GM15510 (cell line): ENCODE measurements around the gene OPCML.

Source experiments
- POLR2A ChIP-seq: IDR thresholded peaks from 3 replicates; pipeline ENCODE4 v1.6.1; 2011; ENCODE audit warnings: borderline replicate concordance; ENCODE audit not compliant: insufficient read length; ENCODE audit errors: extremely low read depth

The OPCML gene

DNA sequence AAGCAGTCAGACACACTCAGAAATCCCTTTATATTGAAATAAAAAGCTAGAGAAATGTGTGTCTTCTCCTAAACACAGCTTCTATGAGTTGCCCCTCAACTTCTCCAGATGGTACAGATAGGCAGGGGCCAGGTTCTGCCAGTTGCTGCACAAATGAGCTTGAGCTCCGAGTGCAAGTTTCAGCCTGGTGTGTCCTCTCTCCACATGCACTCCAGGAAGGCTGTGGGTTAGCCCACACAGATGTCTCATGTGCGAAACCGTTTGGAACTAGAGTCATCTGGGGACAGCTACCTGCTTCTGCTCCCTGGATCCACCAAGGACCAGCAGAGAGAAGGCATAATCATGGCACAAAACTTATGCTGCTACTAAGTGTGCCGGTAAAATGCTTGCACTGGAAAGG lies 812.6 kb downstream of the OPCML start:
- no peak for TF ChIP-seq POLR2A

DNA sequence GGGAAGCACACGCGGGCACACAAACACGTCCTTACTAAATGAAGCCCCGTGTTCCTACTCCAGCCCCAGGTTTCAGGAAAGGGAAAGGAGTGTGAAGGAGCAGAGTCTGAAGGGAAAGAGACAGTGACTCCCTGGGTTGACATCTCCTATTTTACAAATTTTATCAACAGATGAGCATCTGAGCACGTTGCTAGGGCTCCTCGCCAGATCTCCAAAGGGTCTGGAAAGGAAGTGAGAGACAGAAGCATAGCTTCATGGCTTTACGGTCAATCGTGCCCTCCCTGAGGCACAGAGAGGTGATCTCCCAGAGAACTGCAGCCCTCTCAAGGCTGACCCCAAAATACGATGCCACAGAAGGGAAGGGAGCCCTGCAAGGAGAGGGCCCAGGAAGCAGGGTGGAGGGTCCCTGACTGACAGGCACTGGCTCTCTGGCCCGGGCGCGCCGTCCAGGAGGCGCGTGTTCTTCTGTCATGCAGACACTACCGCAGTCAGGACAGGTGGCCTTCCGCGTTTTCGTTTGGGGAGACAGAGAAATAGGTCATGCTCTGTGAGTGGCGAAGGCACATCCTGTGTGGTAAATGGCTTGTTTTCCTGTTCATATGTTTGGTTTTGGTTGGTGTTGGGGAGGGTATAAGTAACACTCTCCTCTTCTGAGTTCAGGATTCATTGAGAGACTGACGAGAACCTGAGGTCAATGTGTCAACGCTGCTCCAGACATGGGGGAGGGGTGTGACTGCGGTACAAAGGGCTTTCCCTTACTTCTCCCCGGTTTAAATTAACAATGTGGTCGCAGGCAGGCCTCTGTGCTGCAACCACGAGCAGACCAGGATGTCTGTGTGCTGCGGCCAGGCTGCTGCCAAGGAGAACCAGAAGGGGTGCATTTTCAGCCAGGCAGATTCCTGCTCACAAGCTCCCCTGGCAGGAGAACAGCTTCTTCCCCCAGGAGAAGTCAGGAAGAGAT lies 813.3 kb downstream of the OPCML start:
- TF ChIP-seq POLR2A = no peak

DNA sequence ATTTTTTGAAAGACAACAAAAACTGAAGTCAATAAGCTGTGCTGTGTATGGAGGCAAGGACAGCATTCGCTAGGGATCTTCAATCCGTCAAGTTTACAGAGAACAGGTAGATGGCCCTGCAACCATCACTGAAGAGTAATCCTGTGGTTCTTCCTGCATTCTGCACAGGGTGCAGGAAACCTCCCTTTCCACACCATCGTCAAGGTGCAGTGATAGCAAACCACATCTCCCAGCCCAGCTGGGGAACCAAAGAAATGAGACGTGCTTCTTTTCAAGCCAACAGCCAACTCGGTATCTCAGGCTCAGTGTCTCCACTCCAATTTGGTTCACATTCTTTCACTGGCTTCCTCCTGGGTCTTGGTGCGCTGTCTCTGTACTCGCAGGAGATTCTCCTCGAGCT lies 814.5 kb downstream of the OPCML start:
- no peak for TF ChIP-seq POLR2A

DNA sequence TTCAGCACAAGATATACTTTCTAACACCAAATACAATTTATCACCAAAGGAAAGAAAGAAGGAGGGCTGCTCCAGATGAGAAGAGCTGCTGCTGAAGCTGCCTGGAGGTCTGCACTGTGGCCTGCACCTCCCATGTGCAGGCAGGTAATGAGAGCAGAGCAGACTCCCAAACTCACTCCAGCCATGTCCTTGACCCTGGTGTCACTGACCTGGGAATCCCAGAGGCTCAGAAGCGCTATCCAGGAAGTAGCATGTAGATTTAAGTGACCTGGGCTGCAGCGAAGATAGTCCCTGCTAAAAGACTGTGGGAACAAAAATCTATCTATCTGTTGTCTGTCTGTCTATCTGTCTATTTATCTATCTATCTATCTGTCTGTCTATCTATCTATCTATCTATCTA lies 816.3 kb downstream of the OPCML start:
- TF ChIP-seq POLR2A = no peak

DNA sequence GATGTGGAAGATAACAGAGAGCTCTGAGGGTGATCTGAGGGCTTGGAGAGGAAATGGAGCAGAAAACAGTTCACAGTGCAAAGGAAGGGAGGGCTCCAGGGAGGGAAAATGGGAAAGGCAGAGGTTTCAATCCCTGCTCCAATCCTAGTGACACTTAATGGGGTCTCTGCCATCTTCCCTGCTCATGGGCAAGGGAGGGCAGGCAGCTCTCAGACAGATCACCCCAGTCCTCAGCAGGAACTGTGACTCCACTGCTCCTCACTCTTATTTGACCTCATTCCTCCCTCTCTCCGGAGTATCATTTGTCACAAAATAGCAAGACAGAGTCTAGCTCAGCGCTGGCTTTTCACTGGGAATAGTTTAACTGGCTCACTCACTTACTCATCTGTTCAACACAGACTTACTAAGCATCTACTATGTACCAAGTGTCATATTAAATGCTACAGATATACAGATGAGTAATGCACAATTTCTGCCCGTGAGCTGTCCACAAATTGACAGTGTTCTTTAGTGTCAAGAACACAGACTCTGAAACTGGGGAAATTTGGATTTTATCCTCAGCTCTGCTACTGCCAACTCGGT lies 817.4 kb downstream of the OPCML start:
- TF ChIP-seq POLR2A = no peak

DNA sequence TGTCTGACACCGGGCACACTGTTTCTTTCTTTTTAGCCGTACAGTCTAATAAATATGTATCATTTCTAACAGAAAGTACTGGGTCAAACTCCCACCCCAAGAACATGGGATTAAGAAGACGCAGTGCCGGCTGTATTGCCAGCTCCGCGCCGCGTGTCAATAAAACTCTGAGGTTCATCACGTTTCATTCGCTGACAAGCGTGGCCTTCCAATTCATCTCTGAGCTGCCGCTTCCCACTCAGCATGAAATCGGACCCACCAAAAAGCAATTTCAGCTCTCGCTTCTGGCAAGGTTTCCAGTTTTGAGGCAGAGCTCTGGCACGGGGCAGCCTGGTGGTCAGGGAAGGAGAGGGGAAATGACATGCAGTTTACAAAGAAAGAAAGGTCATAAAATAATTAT lies 819.8 kb downstream of the OPCML start:
- TF ChIP-seq POLR2A = no peak

DNA sequence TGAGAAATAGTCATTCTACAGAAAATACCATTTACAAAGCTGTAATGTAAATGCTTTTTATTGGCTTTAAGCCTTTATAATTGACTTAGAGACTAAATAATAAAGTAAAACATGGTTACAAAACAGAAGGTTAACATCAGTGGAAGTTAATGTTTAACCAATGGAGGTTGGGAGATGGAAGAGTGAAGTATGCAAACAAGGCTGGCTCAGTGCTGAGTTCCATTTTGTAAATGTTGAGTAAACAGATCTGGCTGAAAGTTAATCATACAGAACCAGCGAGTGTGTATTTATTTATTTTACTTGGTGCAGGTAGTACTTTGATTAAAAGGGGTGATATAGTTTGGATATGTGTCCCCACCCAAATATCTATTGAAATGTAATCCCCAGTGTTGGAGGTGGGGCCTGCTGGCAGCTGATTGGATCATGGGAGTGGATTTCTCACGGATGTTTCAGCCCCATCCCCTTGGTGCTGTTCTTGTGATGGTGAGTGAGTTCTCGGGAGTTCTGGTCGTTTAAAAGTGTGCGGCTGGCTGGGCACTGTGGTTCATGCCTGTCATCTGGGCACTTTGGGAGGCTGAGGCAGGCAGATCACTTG lies 827.4 kb downstream of the OPCML start:
- TF ChIP-seq POLR2A = no peak

DNA sequence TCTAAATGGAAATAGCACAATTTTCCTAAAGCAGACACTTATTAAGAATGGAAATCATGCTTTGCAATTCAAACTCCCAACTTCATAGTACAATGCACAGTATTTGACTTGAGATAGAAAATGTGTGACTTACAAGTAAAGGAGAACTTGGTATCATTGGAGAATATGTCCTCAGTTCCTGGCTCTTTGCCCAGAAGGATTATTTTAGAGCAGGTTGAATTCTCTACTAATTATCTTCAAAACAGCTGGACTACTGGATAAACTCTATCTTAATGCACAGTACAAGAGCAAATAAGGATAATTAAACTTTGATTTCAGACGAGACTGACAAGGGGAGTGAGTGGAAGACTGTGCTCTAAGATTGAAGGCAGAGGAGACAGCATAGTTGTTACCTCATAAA lies 839.4 kb downstream of the OPCML start:
- TF ChIP-seq POLR2A = no peak

DNA sequence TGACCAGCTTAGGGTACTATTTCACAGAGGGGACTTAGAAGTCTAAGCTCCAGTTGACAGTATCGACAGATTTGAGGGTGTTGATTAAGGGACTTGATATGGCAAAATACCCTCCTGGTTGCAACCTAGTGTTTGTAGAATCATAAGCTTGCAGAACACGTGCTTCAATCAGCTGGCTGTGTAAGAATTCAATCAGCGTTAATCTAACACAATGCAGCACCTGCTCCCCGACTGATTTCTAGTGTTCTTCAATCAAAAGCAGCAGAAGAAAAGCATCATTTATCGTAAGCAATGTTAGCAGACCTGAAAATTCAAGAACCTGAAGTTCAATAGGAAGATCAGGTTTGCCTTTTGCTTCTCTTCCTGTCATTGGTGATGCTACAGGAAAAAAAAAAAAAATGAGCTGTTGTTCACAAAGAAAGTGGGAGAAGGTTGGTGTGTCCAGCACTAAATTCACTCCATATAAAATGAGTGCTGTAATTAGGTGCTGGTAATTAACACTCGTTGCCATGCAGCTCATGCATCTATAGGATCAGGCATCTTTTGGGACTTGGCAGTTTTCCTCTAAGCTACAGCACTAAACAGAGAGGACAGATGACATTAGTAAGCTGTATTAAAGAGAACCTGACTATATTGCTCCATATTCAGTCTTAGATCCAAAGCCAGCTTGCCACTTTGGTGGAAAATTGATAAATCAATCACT lies 840.3 kb downstream of the OPCML start:
- TF ChIP-seq POLR2A = no peak

DNA sequence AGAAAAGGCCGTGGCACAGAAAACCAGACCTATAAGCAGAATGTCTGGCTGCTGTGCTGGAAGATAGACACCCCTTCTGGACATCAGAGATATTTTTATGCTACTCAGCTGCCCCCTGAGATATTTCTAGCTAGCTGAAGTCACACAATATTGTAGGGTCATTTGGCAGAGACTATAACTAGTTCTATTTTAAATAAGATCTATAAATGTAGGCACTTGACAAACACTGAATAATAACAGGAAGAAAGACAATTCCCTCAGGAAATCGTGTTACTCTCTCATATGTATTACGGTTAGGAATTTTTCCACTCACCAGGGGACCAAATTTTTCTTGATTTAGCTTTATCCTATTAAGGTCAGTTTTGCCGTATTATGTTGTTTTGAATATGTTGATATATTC lies 845.4 kb downstream of the OPCML start:
- no peak for TF ChIP-seq POLR2A

DNA sequence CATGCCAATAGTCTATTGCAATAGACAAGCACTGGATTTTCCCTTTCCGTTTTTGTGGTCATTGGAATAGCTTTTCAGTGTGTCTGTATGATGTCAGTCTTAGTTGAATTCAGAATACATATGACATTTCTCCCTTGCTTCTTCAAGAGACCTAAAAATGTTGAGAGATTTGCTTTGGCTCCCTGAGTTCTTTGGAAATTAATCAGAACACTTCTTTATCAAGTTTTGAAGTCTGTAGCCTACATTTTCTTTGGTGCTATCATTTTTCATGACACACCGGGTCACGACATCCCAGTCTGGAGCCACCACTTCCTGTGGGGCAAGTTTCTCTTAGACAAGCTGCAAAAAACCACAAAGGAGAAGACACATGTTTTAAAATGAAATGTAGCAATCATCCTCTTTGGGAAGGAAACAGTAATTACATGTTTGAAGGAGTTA lies 847.1 kb downstream of the OPCML start:
- TF ChIP-seq POLR2A = no peak

DNA sequence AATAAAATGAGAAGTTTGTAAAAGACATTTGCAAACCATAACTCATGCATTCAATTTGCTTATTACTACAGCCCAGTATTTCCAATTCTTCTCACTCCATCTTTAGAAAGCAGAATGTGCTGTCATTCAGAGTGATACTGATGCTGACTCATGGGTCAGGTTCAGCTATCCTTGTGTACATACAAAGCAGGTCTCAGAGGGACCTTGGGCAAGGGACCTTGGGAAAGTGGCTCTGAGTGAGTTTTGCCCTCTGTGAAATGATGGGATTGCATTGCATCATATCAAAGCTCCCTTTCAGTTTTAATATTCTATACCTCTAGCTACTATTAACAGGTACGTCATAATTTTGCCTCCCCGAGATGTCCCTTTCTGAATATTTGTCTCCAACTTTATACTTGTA lies 848.7 kb downstream of the OPCML start:
- TF ChIP-seq POLR2A = no peak

DNA sequence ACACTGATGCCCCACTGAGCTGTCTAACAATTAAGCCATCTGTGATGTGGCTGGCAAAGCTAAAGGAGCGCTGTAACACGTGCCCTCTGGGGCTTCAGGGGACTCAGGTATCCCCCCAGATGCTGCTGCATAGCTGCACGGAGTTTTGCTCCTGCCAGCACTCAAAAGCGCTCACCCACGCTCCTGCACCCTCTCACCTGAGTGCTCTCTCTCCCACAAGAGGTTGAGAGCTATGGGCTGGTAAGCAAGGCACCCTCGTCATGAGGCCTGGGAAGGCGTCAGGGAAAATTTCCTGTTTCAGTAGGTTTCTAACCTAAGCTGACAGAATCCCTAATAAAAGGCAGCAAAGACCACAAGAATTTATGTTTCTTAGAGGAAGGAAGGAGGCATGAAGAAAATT lies 850.3 kb downstream of the OPCML start:
- TF ChIP-seq POLR2A = no peak

DNA sequence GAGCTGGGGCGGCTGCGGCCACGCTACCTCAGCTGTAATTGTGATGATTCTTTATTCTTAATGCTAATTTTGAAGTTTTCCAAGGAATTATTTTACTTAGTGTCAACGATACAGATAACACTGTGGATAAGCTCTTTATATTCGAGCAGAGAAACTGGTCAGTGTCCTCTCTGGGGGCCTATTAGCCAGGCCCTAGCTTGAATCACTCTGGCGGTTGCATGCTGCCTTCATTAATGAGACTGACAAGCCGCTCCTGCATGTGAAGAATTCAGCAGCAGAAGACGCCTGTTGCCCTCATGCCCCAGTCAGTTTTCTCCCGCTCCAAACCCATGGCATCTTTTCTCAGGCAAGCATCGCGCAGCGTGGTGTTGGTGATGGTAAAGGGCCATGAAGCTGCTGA lies 851.7 kb downstream of the OPCML start:
- TF ChIP-seq POLR2A = no peak

DNA sequence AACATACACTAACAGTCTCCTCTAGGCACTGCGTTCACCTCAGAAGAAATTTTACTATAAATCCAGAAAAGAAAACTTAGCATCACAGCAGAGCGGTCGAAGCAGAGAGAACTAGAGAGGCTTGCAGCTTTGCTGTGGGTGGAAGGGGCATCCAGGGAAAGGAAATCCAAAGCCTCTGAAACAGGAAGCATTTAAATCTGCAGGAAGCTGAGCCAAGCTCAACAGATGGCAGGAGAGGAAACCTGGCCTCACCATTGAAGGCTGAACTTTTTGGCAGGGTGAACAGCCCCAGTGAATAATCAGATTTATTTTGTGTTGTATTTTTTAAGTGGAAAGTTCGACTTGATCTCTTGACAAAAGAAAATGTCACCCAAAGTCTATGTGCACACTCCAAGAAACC lies 858.1 kb downstream of the OPCML start:
- TF ChIP-seq POLR2A = no peak

DNA sequence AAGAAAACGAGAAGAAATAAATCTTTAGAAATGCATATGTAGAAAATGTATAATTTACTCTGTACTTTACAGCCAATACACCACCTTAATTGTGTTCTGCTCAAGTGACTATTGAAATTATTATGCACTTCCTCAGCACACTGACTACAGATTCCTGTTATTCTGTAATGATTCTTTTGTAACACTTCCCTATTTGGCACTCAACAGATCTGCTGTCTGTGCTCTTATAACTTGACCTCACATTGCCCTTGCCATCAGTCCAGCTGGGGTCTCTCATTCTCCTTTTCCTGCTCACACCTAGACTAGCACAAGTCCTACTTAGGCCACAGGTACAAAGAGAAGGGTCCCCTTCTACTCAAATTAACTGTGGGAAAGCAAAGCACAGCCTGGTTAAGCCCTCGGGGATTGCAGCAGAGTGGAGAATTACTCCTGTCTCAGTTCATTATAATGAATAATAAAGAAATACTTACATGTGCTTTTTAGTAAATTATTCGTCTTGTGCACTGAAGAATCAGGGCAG lies 860.4 kb downstream of the OPCML start:
- no peak for TF ChIP-seq POLR2A
